ENCODE results near the gene CD300LB.

CD300LB gene

DNA sequence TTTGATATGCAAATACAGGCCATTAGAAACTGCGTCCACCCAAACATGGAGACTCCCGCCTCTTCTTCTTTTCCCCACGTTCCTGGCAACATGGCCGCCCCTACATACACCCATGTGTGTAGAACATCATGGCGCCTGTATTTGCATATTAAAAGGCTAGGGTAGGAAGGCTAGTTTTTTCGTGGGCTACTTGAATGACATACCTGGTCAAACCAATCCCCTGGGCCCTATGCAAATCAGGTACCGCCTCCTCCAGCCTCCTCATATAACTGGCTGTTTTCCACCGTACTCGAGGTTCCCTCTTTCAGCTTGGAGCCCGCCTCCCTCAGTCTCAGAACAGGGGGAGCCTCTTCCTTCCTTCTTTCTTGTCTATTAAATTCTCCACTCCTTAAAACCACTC is 840 bp upstream of the CD300LB start:
- Histone ChIP-seq H3K4me3 (replicated peaks; ENCODE audit: low read depth, low read length) (no peak overlapping the region), H3K27me3 (replicated peaks; ENCODE audit: control insufficient read depth, insufficient read depth, low read length) (no peaks in the 10 kb centered on the region), H3K36me3 (ENCODE audit: control insufficient read depth, insufficient read depth, low read length) (no peaks in the 10 kb centered on the region)
- TF ChIP-seq, protein P1, sequence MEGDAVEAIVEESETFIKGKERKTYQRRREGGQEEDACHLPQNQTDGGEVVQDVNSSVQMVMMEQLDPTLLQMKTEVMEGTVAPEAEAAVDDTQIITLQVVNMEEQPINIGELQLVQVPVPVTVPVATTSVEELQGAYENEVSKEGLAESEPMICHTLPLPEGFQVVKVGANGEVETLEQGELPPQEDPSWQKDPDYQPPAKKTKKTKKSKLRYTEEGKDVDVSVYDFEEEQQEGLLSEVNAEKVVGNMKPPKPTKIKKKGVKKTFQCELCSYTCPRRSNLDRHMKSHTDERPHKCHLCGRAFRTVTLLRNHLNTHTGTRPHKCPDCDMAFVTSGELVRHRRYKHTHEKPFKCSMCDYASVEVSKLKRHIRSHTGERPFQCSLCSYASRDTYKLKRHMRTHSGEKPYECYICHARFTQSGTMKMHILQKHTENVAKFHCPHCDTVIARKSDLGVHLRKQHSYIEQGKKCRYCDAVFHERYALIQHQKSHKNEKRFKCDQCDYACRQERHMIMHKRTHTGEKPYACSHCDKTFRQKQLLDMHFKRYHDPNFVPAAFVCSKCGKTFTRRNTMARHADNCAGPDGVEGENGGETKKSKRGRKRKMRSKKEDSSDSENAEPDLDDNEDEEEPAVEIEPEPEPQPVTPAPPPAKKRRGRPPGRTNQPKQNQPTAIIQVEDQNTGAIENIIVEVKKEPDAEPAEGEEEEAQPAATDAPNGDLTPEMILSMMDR (IDR thresholded peaks at IDR 0.05; ENCODE audit: insufficient read depth, low read length, poor library complexity, severe bottlenecking) = no peak
- no peak for DNase-seq (ENCODE audit: extremely low read depth, insufficient read length)

DNA sequence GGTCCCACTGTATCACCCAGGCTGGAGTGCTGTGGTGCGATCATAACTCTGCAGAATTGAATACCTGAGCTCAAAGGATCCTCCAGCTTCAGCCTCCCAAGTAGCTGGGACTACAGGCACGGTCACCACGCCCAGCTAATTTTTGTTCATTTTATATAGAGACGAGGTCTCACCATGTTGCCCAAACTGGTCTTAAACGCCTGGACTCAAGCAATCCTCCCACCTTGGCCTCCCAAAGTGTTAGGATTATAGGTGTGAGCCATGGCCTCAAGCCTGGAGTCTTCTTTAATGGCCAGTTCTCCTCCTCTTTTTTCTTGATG is 484 bp downstream of the CD300LB start:
- Histone ChIP-seq H3K27me3 (replicated peaks; ENCODE audit: control insufficient read depth, insufficient read depth, low read length) (no peaks in the 10 kb centered on the region), H3K36me3 (ENCODE audit: control insufficient read depth, insufficient read depth, low read length) (no peaks in the 10 kb centered on the region), H3K4me3 (replicated peaks; ENCODE audit: low read depth, low read length) (no peak overlapping the region)
- no peak for DNase-seq (ENCODE audit: extremely low read depth, insufficient read length)
- TF ChIP-seq, protein P1 (IDR thresholded peaks at IDR 0.05; ENCODE audit: insufficient read depth, low read length, poor library complexity, severe bottlenecking) = no peak

DNA sequence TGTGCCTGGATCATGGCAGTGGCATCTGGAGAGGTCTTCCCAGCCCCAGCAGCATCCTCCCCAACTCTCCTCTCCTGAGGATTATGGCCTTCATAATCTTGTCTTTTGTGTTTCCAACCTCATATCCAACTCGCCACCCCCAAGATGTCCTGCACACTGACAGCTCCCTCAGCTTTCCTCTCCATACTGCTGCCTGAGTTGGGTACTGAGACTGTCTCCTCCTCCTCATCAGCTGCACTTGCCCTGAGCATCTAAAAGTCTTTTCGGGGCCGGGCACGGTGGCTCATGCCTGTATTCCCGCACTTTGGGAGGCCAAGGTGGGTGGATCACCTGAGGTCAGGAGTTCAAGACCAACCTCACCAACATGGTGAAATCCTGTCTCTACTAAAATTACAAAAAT is 2.0 kb downstream of the CD300LB start:
- Histone ChIP-seq H3K27me3 (replicated peaks; ENCODE audit: control insufficient read depth, insufficient read depth, low read length) (no peaks in the 10 kb centered on the region), H3K4me3 (replicated peaks; ENCODE audit: low read depth, low read length) (no peak overlapping the region), H3K36me3 (ENCODE audit: control insufficient read depth, insufficient read depth, low read length) (no peaks in the 10 kb centered on the region)
- DNase-seq (ENCODE audit: extremely low read depth, insufficient read length) = no peak
- TF ChIP-seq, protein P1 (IDR thresholded peaks at IDR 0.05; ENCODE audit: insufficient read depth, low read length, poor library complexity, severe bottlenecking) = no peak

DNA sequence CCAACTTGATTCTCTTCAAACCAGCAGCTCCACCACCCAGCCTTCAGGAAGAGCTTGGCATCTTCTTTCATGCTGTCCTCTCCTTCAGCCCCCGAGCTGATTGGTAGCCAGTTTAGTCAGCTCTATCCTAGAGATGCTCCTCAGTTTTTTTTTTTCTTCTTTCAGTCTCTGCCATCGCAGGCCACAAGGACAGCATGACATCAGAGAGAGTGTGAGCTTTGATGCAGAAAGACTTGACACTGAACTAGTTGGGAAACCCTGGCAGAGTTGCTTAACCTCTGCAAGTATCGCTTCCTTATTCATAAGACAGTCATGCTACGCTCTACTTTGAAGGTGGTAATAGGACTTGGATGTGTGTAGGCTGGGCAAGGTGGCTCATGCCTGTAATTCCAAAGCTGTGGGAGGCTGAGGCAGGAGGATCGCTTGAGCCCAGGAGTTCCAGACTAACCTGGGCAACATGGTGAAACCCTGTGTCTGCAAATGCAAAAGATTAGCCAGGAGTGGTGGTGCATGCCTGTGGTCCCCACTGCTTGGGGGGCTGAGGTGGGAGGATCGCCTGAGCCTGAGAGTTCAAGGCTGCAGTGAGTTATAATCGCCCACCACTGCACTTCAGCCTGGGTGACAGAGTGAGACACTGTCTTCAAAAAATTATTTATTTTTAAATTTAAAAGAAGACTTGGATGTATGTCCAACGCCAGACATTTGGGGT is 2.6 kb downstream of the CD300LB start:
- no peak overlapping the region for H3K4me3 ChIP-seq (replicated peaks; ENCODE audit: low read depth, low read length)
- DNase-seq (ENCODE audit: extremely low read depth, insufficient read length) = peak; percentile 46
- TF ChIP-seq, protein P1 (IDR thresholded peaks at IDR 0.05; ENCODE audit: insufficient read depth, low read length, poor library complexity, severe bottlenecking) = no peak
- no peaks in the 10 kb centered on the region for H3K27me3 ChIP-seq (replicated peaks; ENCODE audit: control insufficient read depth, insufficient read depth, low read length)
- H3K36me3 ChIP-seq (ENCODE audit: control insufficient read depth, insufficient read depth, low read length) = no peaks in the 10 kb centered on the region

DNA sequence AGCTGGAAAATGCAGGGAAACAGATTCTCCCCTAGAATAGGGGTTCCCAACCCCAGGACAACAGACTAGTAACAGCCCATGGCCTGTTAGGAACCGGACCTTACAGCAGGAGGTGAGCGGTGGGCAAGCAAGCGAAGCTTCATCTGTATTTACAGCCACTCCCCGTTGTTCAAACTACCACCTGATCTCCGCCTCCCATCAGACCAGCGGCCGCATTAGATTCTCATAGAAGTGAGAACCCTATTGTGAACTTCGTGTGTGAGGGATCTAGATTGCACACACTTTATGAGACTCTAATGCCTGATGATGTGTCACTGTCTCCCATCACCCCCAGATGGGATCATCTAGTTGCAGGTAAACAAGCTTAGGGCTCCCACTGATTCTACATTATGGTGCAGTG is 3.5 kb downstream of the CD300LB start:
- DNase-seq (ENCODE audit: extremely low read depth, insufficient read length) = no peak
- peaks cover 1% of the 10 kb centered on the region; the same call in 1 of the 2 replicates for H3K27me3 ChIP-seq (replicated peaks; ENCODE audit: control insufficient read depth, insufficient read depth, low read length)
- no peak overlapping the region for H3K4me3 ChIP-seq (replicated peaks; ENCODE audit: low read depth, low read length)
- TF ChIP-seq, protein P1 (IDR thresholded peaks at IDR 0.05; ENCODE audit: insufficient read depth, low read length, poor library complexity, severe bottlenecking) = no peak
- no peaks in the 10 kb centered on the region for H3K36me3 ChIP-seq (ENCODE audit: control insufficient read depth, insufficient read depth, low read length)

DNA sequence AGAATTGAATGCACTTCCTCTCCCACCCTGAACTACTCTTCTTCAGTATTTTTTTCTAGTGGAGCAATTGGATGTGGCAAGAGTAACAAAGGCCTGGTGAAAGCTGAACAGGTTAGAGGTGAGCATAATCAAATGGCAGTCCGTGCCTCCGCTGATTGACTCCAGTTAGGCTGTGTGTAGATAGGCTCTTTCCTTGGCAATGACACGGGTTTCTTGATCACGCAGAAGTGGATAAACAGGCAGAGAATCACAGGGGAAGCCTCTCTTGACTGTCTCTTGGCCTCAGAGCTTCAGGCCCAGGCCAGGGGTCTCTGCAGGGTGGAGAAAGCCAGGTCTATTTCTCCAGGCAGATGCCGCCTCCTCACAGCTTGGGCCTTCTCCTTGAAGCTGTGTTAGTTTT is 4.2 kb downstream of the CD300LB start:
- TF ChIP-seq, protein P1 (IDR thresholded peaks at IDR 0.05; ENCODE audit: insufficient read depth, low read length, poor library complexity, severe bottlenecking) = no peak
- no peaks in the 10 kb centered on the region for H3K36me3 ChIP-seq (ENCODE audit: control insufficient read depth, insufficient read depth, low read length)
- no peak for DNase-seq (ENCODE audit: extremely low read depth, insufficient read length)
- no peak overlapping the region for H3K4me3 ChIP-seq (replicated peaks; ENCODE audit: low read depth, low read length)
- H3K27me3 ChIP-seq (replicated peaks; ENCODE audit: control insufficient read depth, insufficient read depth, low read length) = peaks cover 3% of the 10 kb centered on the region

Measured in GM06990 (cell line).